ENCODE data around the gene PARD3B.

The PARD3B gene

GRCh38 chr2:204850581-204850980, 305.3 kb downstream of the PARD3B start:
- no peak for TF ChIP-seq CTCF (IDR thresholded peaks at IDR 0.05; ENCODE audit: borderline replicate concordance, control extremely low read depth, extremely low read depth, insufficient read depth, missing control alignments)
- DNase-seq (ENCODE audit: low spot score), result no peak
- in situ Hi-C loops (cut with MboI; ENCODE audit: low sequenced_read_pairs, unreplicated experiment), result no loop called here

DNA sequence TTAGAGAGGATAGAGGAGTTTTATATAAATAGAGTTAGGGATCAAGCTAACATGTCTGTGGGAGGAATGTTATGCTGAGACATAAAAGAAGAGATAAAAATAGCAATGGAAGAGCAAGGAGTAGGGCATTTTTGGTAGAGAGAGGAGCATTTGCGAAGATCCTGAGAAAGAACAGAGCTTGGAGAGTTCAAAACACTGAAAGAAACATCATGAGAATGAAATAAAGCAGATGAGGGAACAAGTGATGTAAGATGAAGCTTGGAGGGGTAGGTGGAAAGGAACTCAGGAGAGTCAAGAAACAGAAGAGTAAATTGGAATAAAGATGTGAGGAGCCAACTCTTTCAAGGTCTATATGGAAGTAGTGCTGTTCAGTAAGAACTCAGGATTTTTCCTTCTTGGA, 308.6 kb downstream of the PARD3B start:
- DNase-seq (ENCODE audit: low spot score), result no peak
- TF ChIP-seq CTCF (IDR thresholded peaks at IDR 0.05; ENCODE audit: borderline replicate concordance, control extremely low read depth, extremely low read depth, insufficient read depth, missing control alignments), result no peak
- in situ Hi-C loops (cut with MboI; ENCODE audit: low sequenced_read_pairs, unreplicated experiment), result no loop called here

GRCh38 chr2:204860274-204860673, 315.0 kb downstream of the PARD3B start:
- in situ Hi-C loops (cut with MboI; ENCODE audit: low sequenced_read_pairs, unreplicated experiment), result no loop called here
- no peak for DNase-seq (ENCODE audit: low spot score)
- no peak for TF ChIP-seq CTCF (IDR thresholded peaks at IDR 0.05; ENCODE audit: borderline replicate concordance, control extremely low read depth, extremely low read depth, insufficient read depth, missing control alignments)

GRCh38 chr2:204862809-204863208, 317.5 kb downstream of the PARD3B start:
- TF ChIP-seq CTCF (IDR thresholded peaks at IDR 0.05; ENCODE audit: borderline replicate concordance, control extremely low read depth, extremely low read depth, insufficient read depth, missing control alignments), result no peak
- no peak for DNase-seq (ENCODE audit: low spot score)
- in situ Hi-C loops (cut with MboI; ENCODE audit: low sequenced_read_pairs, unreplicated experiment), result no loop called here

- DNase-seq (ENCODE audit: low spot score), result no peak
- TF ChIP-seq CTCF (IDR thresholded peaks at IDR 0.05; ENCODE audit: borderline replicate concordance, control extremely low read depth, extremely low read depth, insufficient read depth, missing control alignments), result no peak
- in situ Hi-C loops (cut with MboI; ENCODE audit: low sequenced_read_pairs, unreplicated experiment), result no loop called here
Measured at GRCh38 chr2:204863336-204863735, 318.1 kb downstream of the PARD3B start.

GRCh38 chr2:204869132-204869823, 324.0 kb downstream of the PARD3B start:
- in situ Hi-C loops (cut with MboI; ENCODE audit: low sequenced_read_pairs, unreplicated experiment), result no loop called here
- TF ChIP-seq CTCF (IDR thresholded peaks at IDR 0.05; ENCODE audit: borderline replicate concordance, control extremely low read depth, extremely low read depth, insufficient read depth, missing control alignments), result no peak
- DNase-seq (ENCODE audit: low spot score), result no peak

All from GM13976 (cell line).